IMR-90 (cell line): Measurements from ENCODE around the gene TPSG1. TPM values are rescaled to one million over a fixed set of nuclear protein-coding genes. Genes with fewer than 3 reads are reported as not detected.

Experiments
- ATAC-seq: fragments of 200-7000 bp; cut with Tn5 transposase; 2 replicates; pipeline ENCODE4 v1.9.1; 2020; ENCODE audit warnings: low read depth, mild to moderate bottlenecking, moderate library complexity
- BruUV-seq: library from RNA; stranded (reverse); fragments of 400-500 nt; replicated peaks from 2 replicates; lab custom pipeline; 2021; lab: Mats Ljungman, UMichigan
- CTCF ChIA-PET: fragments of 300-600 bp; formaldehyde crosslinking; extraction: SDS; loops from one replicate; lab custom pipeline; 2021; ENCODE audit warnings: antibody characterized with exemption; lab: Yijun Ruan, JAX
- POLR2A ChIA-PET: fragments of 300-600 bp; sonication (Branson Sonifier 250); formaldehyde crosslinking; loops from one replicate; lab custom pipeline; 2022; ENCODE audit warnings: antibody characterized with exemption; ENCODE audit not compliant: unreplicated experiment; lab: Charles Lee
- DNase-seq: peaks from one replicate; pipeline ENCODE4 v3.0.0; 2013
- H2AFZ ChIP-seq: replicated peaks from 2 replicates; pipeline ENCODE3; 2013; ENCODE audit warnings: low read length, mild to moderate bottlenecking; ENCODE audit not compliant: poor library complexity
- H2AK5ac ChIP-seq: 2 replicates; pipeline ENCODE4 v1.6.1; 2013; ENCODE audit warnings: low read depth, low read length, inconsistent platforms
- H2AK9ac ChIP-seq: replicated peaks from 2 replicates; pipeline ENCODE3; 2013; ENCODE audit warnings: mild to moderate bottlenecking, low read depth, low read length, moderate library complexity; ENCODE audit not compliant: poor library complexity
- H2BK120ac ChIP-seq: 2 replicates; pipeline ENCODE4 v1.6.1; 2013; ENCODE audit warnings: low read depth, low read length, inconsistent platforms
- H2BK15ac ChIP-seq: 3 replicates; pipeline ENCODE4 v1.6.1; 2013; ENCODE audit warnings: low read depth, low read length, inconsistent platforms
- H2BK20ac ChIP-seq: 2 replicates; pipeline ENCODE4 v1.6.1; 2013; ENCODE audit warnings: low read depth, mild to moderate bottlenecking, inconsistent platforms, low read length, moderate library complexity
- H2BK5ac ChIP-seq: 2 replicates; pipeline ENCODE4 v1.6.1; 2013; ENCODE audit warnings: mild to moderate bottlenecking, low read depth, low read length, inconsistent platforms; ENCODE audit not compliant: poor library complexity, severe bottlenecking
- H3K14ac ChIP-seq: replicated peaks from 2 replicates; pipeline ENCODE4 v1.6.1; 2013; ENCODE audit warnings: low read depth, low read length, inconsistent platforms
- H3K18ac ChIP-seq: 2 replicates; pipeline ENCODE4 v1.6.1; 2013; ENCODE audit warnings: low read depth, low read length, control low read depth
- H3K23ac ChIP-seq: 2 replicates; pipeline ENCODE4 v1.6.1; 2013; ENCODE audit warnings: low read depth, low read length, inconsistent platforms
- H3K27ac ChIP-seq: 2 replicates; pipeline ENCODE4 v1.5.1; 2013; ENCODE audit warnings: mild to moderate bottlenecking, control low read depth, low read length; ENCODE audit not compliant: insufficient read depth
- H3K27me3 ChIP-seq: 2 replicates; pipeline ENCODE4 v1.6.1; 2013; ENCODE audit warnings: low read length; ENCODE audit not compliant: control insufficient read depth, insufficient read depth
- H3K36me3 ChIP-seq: 2 replicates; pipeline ENCODE4 v1.6.1; 2013; ENCODE audit warnings: low read length, mixed read lengths; ENCODE audit not compliant: control insufficient read depth, insufficient read depth
- H3K4ac ChIP-seq: 2 replicates; pipeline ENCODE4 v1.6.1; 2013; ENCODE audit warnings: low read depth, low read length, inconsistent platforms
- H3K4me1 ChIP-seq: 2 replicates; pipeline ENCODE4 v1.6.1; 2013; ENCODE audit warnings: low read length, mixed read lengths; ENCODE audit not compliant: control insufficient read depth, insufficient read depth
- H3K4me2 ChIP-seq: 2 replicates; pipeline ENCODE4 v1.6.1; 2013; ENCODE audit warnings: low read depth, mild to moderate bottlenecking, control low read depth, low read length, moderate library complexity
- H3K4me3 ChIP-seq: 2 replicates; pipeline ENCODE4 v1.5.1; 2013; ENCODE audit warnings: low read depth, mild to moderate bottlenecking, control low read depth, low read length, moderate library complexity; ENCODE audit not compliant: insufficient read depth
- H3K56ac ChIP-seq: 2 replicates; pipeline ENCODE4 v1.6.1; 2013; ENCODE audit warnings: low read length, inconsistent platforms; ENCODE audit not compliant: insufficient read depth; ENCODE audit errors: extremely low read depth
- H3K79me1 ChIP-seq, 2 experiments: 2 replicates each; pipeline ENCODE4 v1.6.1; 2013; ENCODE audit warnings: low read length in 2 of 2, inconsistent platforms in 1 of 2, low read depth in 1 of 2
- H3K9ac ChIP-seq: 2 replicates; pipeline ENCODE4 v1.6.1; 2013; ENCODE audit warnings: low read depth, low read length, control low read depth
- H3K9me1 ChIP-seq: 2 replicates; pipeline ENCODE4 v1.6.1; 2013; ENCODE audit warnings: low read length, inconsistent platforms; ENCODE audit not compliant: insufficient read depth
- H3K9me3 ChIP-seq: 2 replicates; pipeline ENCODE4 v1.6.1; 2013; ENCODE audit warnings: low read length; ENCODE audit not compliant: control insufficient read depth, insufficient read depth
- H4K20me1 ChIP-seq: 2 replicates; pipeline ENCODE4 v1.6.1; 2013; ENCODE audit warnings: low read length, inconsistent platforms; ENCODE audit not compliant: insufficient read depth
- H4K5ac ChIP-seq: 2 replicates; pipeline ENCODE4 v1.6.1; 2013; ENCODE audit warnings: mild to moderate bottlenecking, low read depth, low read length, control low read depth
- H4K8ac ChIP-seq, 2 experiments: 2 replicates each; pipeline ENCODE4 v1.6.1; 2013; ENCODE audit warnings: low read depth in 2 of 2, low read length in 2 of 2, control low read depth in 1 of 2, inconsistent platforms in 1 of 2
- H4K91ac ChIP-seq: 2 replicates; pipeline ENCODE4 v1.6.1; 2013; ENCODE audit warnings: low read depth, low read length, inconsistent platforms; ENCODE audit not compliant: insufficient read depth
- BHLHE40 ChIP-seq: fragments of 150-350 bp; IDR thresholded peaks from 2 replicates; pipeline ENCODE4 v1.6.1; 2016; ENCODE audit warnings: mild to moderate bottlenecking, low read depth, low read length
- CEBPB ChIP-seq: IDR thresholded peaks from 2 replicates; pipeline ENCODE4 v1.6.1; 2012; ENCODE audit warnings: low read depth, low read length, improper control_type of control experiment
- CHD1 ChIP-seq: IDR thresholded peaks from 2 replicates; pipeline ENCODE4 v1.6.1; 2012; ENCODE audit warnings: low read depth, low read length, improper control_type of control experiment
- FOS ChIP-seq: fragments of 150-350 bp; IDR thresholded peaks from 2 replicates; pipeline ENCODE4 v1.6.1; 2016; ENCODE audit warnings: low read depth, low read length
- MAFK ChIP-seq: IDR thresholded peaks from 2 replicates; pipeline ENCODE4 v1.6.1; 2012; ENCODE audit warnings: low read depth, low read length, improper control_type of control experiment
- NFE2L2 ChIP-seq: fragments of 150-350 bp; IDR thresholded peaks from 2 replicates; pipeline ENCODE4 v1.6.1; 2016; ENCODE audit warnings: low read depth, mild to moderate bottlenecking, low read length
- POLR2A ChIP-seq: IDR thresholded peaks from 2 replicates; pipeline ENCODE4 v1.6.1; 2012; ENCODE audit warnings: mild to moderate bottlenecking, low read depth, low read length
- RAD21 ChIP-seq: IDR thresholded peaks from 2 replicates; pipeline ENCODE4 v1.6.1; 2012; ENCODE audit warnings: low read length, improper control_type of control experiment
- SMC3 ChIP-seq: fragments of 150-350 bp; IDR thresholded peaks from 2 replicates; pipeline ENCODE4 v1.6.1; 2016; ENCODE audit warnings: low read depth, mild to moderate bottlenecking, antibody characterized with exemption, low read length, moderate library complexity
- whole genome bisulfite sequencing, 2 experiments: methylation state at CpG; one replicate each; pipeline versions ENCODE4 v1.1.5 to v1.1.7; 2013; ENCODE audit warnings: missing lambda C conversion rate in 2 of 2; ENCODE audit not compliant: insufficient read length in 1 of 2; ENCODE audit errors: extremely low coverage in 2 of 2; 5-methylcytosine and 5-hydroxymethylcytosine counted together
- dilution Hi-C: fragments of 300-500 bp; cut with HindIII; formaldehyde crosslinking; loops from one replicate; pipeline ENCODE4 v1.14.3; 2018; ENCODE audit warnings: low sequenced_read_pairs; ENCODE audit not compliant: unreplicated experiment
- in situ Hi-C: fragments of 300-500 bp; cut with MboI; formaldehyde crosslinking; loops from 3 replicates; pipeline ENCODE4 v1.14.3; 2019; ENCODE audit warnings: low sequenced_read_pairs, inconsistent platforms, mixed read lengths
- intact Hi-C: fragments of 100-400 bp; cut with micrococcal nuclease; formaldehyde crosslinking; loops from 2 replicates; pipeline ENCODE4 v1.10.0; 2022
- polyA plus RNA-seq, 3 experiments: library from polyadenylated mRNA; depleted of rRNA; stranded (reverse); fragments of >200 nt; gene quantifications; 2 replicates each; pipeline ENCODE4 v1.2.3, GENCODE V29; 2012; ENCODE audit warnings: low replicate concordance in 1 of 3
- total RNA-seq: library from RNA; depleted of rRNA; stranded (reverse); fragments of >200 nt; gene quantifications from 2 replicates; pipeline ENCODE4 v1.2.3, GENCODE V29; 2012
- TF ChIP-seq, protein P1 (sequence below): fragments of 150-350 bp; IDR thresholded peaks from 2 replicates; pipeline ENCODE4 v1.6.1; 2016; ENCODE audit warnings: low read depth, mild to moderate bottlenecking, low read length, moderate library complexity, borderline replicate concordance
- TF ChIP-seq, protein P2 (sequence below): conservative IDR thresholded peaks from 2 replicates; pipeline ENCODE4 v1.5.1; 2012; ENCODE audit warnings: mild to moderate bottlenecking, low read depth, low read length, improper control_type of control experiment
- TF ChIP-seq, protein P3 (sequence below): fragments of 150-350 bp; IDR thresholded peaks from 2 replicates; pipeline ENCODE4 v1.6.1; 2017; ENCODE audit warnings: mild to moderate bottlenecking, antibody characterized with exemption, low read length, low read depth

Gene TPSG1
- total and polyA plus RNA-seq, 2 of the 4 experiments (the other 2 are of a cell fraction), result not detected

DNA sequence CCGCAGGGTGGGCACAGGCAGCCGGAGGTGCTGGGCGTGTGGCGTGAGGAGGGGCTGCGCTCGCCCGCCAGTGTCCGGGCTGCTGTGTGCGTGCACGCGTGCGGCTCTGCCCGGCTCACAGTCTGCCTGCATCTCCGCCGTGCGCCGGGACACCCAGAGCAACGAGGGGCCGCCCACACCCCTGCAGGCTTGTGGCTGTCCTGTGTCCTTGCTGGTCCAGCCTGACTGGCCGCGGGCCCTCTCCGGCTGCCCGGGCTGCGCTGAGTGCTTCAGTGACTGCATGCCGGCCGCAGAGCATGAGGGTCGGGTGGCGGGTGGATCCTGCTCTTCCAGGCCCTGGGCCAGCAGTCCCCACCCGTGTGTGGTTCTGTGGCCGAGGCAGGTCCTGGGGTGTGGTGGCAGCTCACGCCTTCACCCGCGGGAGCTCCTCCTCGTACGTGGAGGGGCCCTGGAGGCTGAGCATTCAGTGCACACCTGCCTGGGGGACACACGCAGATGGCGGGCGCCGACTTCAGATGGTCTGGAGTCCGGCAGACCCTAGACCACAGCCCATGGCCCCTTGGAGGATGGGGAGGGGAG, 12.4 kb downstream of the TPSG1 start:
- BruUV-seq, result no TSS peak
- intact Hi-C loops (no loop called here), in situ Hi-C loops (loop anchor here (25.0 kb wide), 1 partner anchor 400 kb away; the partner anchor contains the start of gene GNG13), dilution Hi-C loops (no loop called here)
- Histone ChIP-seq H3K56ac (no peak overlapping the region), H4K91ac (no peak overlapping the region), H3K14ac (no peak overlapping the region), H2AK5ac (no peak overlapping the region), H3K4me1 (no peaks in the 10 kb centered on the region), H2BK15ac (no peak overlapping the region), H3K23ac (no peak overlapping the region), H2BK20ac (no peak overlapping the region), H2BK5ac (no peak overlapping the region), H3K4me3 (no peak overlapping the region), H2BK120ac (no peak overlapping the region), H3K18ac (no peak overlapping the region), H3K9ac (no peak overlapping the region), H3K9me1 (no peaks in the 10 kb centered on the region), H3K4me2 (no peak overlapping the region), H3K36me3 (peaks cover 4% of the 10 kb centered on the region; the same call in 1 of the 2 replicates), H4K5ac (no peak overlapping the region), H4K20me1 (no peaks in the 10 kb centered on the region), H3K27me3 (no peaks in the 10 kb centered on the region), H3K9me3 (no peaks in the 10 kb centered on the region), H3K79me1 (no peaks in the 10 kb centered on the region), H4K8ac (no peak overlapping the region), H3K27ac (no peak overlapping the region), H3K4ac (no peak overlapping the region), H2AK9ac (no peak overlapping the region), H2AFZ (no peak overlapping the region)
- DNase-seq, result no peak
- WGBS, 2 experiments, result 95% methylated on average over 30 of the region's 40 CpGs; no CpG with 5 or more reads in 1 of the 2 experiments
- TF ChIP-seq, protein P1, sequence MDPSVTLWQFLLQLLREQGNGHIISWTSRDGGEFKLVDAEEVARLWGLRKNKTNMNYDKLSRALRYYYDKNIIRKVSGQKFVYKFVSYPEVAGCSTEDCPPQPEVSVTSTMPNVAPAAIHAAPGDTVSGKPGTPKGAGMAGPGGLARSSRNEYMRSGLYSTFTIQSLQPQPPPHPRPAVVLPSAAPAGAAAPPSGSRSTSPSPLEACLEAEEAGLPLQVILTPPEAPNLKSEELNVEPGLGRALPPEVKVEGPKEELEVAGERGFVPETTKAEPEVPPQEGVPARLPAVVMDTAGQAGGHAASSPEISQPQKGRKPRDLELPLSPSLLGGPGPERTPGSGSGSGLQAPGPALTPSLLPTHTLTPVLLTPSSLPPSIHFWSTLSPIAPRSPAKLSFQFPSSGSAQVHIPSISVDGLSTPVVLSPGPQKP, result no peak
- no peak for TF ChIP-seq NFE2L2
- TF ChIP-seq POLR2A, result no peak
- no peak for TF ChIP-seq SMC3
- TF ChIP-seq, protein P2, sequence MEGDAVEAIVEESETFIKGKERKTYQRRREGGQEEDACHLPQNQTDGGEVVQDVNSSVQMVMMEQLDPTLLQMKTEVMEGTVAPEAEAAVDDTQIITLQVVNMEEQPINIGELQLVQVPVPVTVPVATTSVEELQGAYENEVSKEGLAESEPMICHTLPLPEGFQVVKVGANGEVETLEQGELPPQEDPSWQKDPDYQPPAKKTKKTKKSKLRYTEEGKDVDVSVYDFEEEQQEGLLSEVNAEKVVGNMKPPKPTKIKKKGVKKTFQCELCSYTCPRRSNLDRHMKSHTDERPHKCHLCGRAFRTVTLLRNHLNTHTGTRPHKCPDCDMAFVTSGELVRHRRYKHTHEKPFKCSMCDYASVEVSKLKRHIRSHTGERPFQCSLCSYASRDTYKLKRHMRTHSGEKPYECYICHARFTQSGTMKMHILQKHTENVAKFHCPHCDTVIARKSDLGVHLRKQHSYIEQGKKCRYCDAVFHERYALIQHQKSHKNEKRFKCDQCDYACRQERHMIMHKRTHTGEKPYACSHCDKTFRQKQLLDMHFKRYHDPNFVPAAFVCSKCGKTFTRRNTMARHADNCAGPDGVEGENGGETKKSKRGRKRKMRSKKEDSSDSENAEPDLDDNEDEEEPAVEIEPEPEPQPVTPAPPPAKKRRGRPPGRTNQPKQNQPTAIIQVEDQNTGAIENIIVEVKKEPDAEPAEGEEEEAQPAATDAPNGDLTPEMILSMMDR, result no peak
- no peak for TF ChIP-seq RAD21
- TF ChIP-seq CEBPB, result no peak
- TF ChIP-seq FOS, result no peak
- TF ChIP-seq MAFK, result no peak
- TF ChIP-seq CHD1, result no peak
- TF ChIP-seq BHLHE40, result no peak
- TF ChIP-seq, protein P3, sequence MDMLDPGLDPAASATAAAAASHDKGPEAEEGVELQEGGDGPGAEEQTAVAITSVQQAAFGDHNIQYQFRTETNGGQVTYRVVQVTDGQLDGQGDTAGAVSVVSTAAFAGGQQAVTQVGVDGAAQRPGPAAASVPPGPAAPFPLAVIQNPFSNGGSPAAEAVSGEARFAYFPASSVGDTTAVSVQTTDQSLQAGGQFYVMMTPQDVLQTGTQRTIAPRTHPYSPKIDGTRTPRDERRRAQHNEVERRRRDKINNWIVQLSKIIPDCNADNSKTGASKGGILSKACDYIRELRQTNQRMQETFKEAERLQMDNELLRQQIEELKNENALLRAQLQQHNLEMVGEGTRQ, result no peak
- POLR2A ChIA-PET, result no interaction called here
- CTCF ChIA-PET, result no interaction called here
- ATAC-seq, result no peak
